Measurements from ENCODE around the gene TRIM38. TPM values are rescaled to one million over a fixed set of nuclear protein-coding genes. Genes with fewer than 3 reads are reported as not detected.
"Not testable (repeated sequence)": the region's sequence is repeated elsewhere in the genome, so short reads cannot be mapped to it uniquely, and the experiment has no call there.

Gene TRIM38
- polyA plus RNA-seq, 1 donor: 6.7 TPM

DNA sequence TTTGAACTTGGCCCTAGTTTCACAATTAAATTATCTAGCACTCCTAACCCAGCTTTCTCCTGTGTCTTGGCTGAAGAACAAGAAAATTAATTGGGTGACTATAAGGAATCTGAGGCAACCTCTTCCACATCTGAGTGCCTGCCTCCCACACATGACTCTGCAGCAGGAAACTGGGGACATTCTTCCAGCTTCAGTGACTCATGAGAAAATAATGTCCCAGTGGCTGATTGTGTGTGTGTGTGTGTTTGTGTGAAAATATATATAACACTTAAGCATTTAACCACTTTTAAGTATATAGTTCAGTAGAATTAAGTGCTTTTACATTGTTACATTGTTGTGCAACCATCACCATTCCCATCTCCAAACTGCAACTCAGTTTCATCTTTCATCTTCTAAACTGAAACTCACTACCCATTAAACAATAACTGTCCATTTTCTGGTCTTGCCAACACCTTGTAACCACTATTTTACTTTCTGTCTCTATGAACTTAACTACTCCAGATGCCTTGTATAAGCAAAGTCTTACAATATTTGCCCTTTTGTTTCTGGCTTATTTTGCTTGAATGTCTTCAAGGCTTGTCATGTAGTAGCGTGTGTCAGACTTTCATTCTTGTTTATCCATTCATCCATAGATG is 8.7 kb downstream of the TRIM38 start:
- DNase-seq (ENCODE audit: low read depth): no peak

DNA sequence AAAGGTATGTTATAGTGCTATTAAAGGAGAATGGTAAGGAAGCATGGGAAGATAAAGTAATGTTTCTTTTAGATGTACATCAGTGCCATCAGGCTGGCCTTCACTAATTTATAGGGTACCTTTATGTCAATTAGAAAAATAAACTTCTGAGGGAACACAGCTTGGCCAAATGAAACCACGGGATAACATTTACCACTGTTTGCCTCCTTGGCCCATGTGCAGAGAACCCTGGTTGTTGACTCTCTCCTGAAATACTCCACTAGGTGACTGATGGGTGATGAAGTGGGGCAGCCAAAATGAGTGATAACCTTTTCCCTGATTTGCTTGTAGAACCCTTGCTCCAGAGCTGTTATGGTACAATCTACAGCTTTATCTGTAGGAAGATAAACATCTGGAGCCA is 9.5 kb downstream of the TRIM38 start:
- no peak for DNase-seq (ENCODE audit: low read depth)

- DNase-seq (ENCODE audit: low read depth): no peak
Measured at GRCh38 chr6:25972902-25973301, 10.3 kb downstream of the TRIM38 start.

- no peak for DNase-seq (ENCODE audit: low read depth)
Measured at GRCh38 chr6:25973923-25974555, 11.4 kb downstream of the TRIM38 start.

DNA sequence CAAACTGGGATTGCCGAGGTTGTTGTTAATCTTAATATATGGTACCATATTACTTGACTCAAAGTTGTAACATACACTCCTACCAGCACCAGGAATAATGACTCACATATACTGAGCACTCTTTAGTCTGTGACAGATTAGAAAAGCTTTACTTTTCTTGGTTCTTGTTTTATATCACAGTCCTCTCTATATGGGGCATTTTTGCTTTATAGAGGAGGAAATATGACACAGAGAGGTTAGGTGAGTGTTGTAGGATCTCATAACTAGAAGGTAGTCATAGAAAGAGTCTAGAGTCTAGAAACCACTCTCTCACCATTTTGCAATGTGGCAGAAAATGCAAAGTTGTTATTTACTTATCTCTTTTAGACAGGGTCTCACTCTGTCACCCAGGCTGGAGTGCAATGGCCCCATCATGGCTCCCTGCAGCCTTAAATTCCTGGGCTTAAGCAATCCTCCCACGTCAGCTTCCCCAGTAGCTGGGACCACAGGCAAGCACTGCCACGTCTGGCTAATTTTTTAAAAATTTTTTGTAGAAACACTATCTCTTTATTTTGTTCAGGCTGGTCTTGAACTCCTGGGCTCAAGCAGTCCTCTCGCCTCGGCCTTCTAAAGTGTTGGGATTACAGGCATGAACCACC is 13.4 kb downstream of the TRIM38 start:
- no peak for DNase-seq (ENCODE audit: low read depth)

DNA sequence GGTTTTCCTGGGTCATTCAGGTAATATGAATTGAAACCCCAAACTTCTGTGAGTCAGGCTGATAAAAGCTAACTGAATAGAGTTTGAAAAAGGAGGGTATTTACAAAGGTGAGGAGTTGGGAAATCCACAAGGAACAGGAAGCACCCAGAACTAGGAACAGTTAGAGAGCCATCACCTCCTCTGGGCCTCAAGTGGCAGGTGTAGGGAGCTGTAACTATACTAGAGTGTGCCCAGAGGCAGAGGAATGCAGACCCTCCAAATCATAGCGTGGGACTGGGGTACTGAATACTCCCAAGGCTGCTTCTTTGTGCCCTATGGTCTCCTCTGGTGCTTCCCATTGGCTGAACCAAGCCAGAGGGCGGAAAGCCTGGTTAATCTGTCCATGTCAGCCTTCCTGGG is 18.3 kb downstream of the TRIM38 start:
- no peak for DNase-seq (ENCODE audit: low read depth)

GRCh38 chr6:25981568-25982263 is 19.1 kb downstream of the TRIM38 start:
- no peak for DNase-seq (ENCODE audit: low read depth)

DNA sequence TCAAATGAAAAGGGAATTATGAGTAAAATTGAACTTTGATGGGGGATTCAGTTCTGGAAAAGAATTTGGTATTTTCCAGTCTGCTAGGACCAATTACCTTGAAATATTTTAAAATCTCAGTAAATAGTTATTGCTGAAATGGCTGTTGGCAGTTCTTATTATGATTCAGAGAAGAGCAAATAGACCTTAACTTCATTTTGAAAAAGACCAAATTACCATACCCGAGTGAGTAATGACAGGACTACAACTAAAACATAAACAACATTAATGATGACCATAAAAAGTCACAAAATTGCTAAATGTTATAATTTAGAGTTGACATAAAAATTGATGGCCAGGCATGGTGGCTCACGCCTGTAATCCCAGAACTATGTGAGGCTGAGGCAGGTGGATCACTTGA is 21.7 kb downstream of the TRIM38 start:
- DNase-seq (ENCODE audit: low read depth): no peak

DNA sequence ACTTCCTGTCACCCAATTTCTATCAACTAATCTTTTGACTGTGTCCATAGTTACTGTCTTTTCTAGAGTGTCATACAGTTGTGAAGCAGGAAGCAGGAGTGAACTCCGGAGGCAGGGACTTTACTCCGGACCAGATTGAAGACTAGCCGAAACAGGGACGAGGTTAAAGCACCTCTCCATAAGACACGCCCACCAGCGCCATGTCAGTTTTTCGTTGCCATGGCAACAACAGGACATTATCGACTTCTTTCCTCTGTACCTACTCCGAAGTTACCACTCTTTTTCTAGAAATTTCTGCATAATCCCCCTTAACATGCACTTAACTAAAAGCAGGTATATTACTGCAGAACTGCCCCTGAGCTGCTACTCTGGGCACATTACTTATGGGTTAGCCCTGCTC is 25.2 kb downstream of the TRIM38 start:
- no peak for DNase-seq (ENCODE audit: low read depth)

DNA sequence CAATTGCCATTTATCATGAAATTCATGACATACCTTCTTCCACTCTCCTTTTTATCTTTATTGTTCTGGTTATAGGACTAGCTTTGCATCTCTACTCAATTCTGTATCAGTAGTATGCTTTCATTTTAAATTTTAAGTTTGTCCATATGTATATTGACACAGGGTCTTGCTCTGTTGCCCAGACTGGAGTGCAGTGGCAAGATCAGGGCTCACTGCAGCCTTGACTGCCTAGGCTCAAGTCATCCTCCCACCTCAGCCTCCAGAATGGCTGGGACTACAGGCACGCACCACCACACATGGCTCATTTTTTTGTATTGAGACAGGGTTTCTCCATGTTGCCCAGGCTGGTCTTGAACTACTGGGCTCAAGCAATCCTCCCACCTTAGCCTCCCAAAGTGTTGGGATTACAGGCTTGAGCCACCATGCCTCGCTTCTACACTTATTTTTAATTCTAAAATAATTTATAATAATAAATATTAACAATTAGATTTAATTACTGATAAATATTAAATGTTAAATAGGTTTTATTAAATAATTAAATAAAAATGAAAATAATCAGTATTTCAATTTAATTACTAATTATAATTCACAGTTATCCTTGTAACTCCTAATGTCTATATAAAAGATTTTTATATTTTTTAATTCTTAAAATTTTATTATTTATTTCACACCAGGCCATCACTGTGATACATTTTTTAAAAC is 27.7 kb downstream of the TRIM38 start:
- no peak for DNase-seq (ENCODE audit: low read depth)

GRCh38 chr6:25991785-25992412 is 29.3 kb downstream of the TRIM38 start:
- DNase-seq (ENCODE audit: low read depth): peak; percentile 62

DNA sequence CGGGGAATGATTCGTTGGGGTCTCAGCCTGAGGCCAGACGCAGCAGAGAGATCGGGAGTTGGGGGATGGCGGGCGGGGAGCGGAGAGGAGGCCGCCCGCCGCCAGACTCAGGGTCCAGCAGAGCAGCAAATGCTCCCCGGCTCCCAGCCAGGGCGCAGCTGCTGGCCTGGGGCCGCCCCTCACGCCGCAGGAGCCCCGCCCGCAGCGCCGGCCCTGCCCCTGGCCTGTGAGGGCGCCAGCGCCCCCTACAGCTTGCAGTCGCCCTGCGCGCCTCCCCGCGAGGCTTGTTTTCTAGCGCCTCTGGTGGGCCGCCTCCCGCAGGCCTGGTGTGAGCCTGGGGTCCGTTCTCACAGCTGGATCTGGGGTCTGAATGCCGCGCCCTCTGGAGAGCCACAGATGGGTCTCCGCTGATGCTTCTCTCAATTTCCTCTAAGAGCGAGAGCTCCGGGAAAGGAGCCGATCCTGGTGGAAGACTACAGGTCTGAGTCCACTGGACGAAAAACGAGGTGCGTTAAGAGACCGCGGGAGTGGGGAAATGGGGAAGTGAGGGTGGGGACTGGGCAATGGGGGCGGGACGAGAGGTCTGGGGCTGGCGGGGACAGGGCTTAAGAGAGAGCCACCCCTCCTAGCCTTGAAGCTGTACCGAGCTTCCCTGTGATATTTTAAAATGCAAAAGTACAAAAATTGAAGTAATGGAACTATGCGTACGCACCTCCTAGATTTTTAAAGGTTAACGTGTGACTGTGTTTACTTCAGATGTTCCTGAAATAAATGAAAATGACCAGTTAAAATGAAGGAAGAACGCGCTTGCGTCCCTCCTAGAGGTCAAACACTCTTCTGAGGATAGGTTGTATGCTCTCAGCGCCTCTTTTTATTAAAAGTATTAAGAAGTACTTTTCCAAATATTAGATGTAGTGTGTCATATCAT is 30.1 kb downstream of the TRIM38 start:
- DNase-seq (ENCODE audit: low read depth): peak; percentile 88

DNA sequence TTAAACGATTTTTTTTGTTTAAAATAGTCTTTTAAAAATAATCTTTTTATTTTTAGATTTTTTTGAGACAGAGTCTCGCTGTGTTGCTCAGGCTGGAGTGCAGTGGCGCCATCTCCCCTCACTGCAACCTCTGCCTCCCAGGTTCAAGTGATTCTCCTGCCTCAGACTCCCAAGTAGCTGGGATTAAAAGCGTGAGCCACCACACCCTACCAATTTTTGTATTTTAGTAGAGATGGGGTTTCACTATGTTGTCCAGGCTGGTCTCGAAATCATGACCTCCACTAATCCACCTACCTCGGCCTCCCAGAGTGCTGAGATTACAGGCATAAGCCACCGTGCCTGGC is 30.7 kb downstream of the TRIM38 start:
- not testable (repeated sequence) for DNase-seq (ENCODE audit: low read depth)

GRCh38 chr6:25995507-25995906 is 32.9 kb downstream of the TRIM38 start:
- DNase-seq (ENCODE audit: low read depth): no peak

DNA sequence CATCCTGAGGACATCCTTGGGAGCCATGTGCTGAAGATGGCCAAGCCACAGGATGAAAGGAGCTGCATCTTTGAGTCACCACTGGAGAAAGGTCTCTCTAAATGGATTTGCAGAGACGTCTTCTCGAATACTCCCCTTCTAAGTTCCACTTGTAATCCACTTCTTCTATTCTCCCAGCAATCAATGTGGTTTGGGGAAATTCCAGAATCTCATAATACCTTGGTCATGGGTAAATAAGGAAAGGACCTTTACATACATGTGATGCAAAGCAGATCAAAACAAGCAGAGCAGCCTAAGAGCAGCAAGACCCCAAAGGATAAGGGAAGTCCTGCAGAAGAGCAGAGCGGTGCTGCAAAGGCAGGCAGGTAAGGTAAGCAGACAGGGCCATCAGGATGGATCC is 35.3 kb downstream of the TRIM38 start:
- no peak for DNase-seq (ENCODE audit: low read depth)

GRCh38 chr6:25998379-25998778 is 35.8 kb downstream of the TRIM38 start:
- DNase-seq (ENCODE audit: low read depth): no peak

- DNase-seq (ENCODE audit: low read depth): not testable (repeated sequence)
Measured at GRCh38 chr6:25999225-25999624, 36.6 kb downstream of the TRIM38 start.

DNA sequence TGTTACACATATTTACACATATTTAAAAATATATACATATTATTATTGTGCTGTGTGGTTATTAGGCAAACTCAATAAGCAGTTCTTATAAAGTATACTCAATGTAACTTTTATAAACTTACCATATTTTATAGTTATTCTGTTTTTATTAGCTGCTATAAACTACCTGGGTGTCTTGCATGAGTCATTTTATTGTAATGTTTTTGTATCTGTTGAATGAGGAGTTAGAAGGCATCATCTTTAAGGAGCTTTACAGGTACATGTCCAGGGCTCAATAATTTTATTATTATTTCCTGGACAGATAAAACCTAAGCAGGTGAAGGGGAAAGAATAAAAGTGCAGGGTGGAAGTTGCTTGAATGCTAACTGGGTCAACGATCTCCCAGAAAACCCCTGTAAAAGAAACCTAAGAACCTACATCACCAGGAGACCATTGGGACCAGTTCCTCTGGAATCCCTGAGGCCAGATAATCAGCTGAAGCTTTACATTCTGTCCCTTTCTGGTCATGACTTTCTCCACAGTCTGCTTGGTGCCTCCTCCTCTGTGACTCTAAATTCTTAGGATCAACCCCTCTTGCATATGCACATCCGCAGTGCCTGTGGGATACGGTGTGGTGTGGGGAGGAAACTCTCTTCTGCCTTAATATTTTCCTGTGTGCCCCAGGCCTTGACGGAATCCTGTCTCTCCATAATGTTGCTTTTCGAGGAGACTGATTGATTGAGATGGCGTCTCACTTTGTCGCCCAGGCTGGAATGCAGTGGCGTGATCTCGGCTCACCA is 38.0 kb downstream of the TRIM38 start:
- DNase-seq (ENCODE audit: low read depth): no peak

DNA sequence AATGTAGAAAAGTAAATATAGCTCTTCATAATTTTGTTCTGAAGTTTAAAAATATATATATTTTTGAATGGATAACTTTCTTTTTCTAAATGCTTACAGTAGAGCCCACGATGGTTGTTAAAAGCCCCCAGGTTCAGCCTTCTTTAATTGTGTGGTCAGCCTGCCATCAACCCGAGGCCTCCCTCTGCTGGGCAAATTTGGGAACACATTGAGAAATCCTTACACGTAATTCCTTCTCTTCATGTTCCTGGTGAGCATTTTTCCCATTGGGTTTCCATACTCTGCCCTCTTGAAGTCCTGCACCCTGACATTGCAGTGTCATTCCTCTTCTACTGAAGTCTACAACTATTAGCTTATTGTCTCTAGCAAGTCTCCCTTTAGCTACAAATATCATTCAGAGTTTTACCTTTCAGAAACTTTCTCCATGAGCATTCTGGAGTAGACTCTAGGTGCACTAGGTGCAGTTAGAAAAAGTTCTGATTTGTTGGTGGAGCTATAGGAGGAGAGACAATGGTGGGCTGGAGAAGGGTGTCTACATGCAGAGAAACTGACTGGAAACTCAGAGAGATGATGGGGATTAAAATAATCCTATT is 40.6 kb downstream of the TRIM38 start:
- no peak for DNase-seq (ENCODE audit: low read depth)

Data from forelimb muscle (tissue), 1 donor.